Mucosa of descending colon (tissue), 3 donors: ENCODE data around the gene CEP104. TPM values are rescaled to one million over a fixed set of nuclear protein-coding genes. Genes with fewer than 3 reads are reported as not detected.
"Not testable (repeated sequence)": the region's sequence is repeated elsewhere in the genome, so short reads cannot be mapped to it uniquely, and the experiment has no call there.

Experiments
- ATAC-seq: fragments of 200-7000 bp; cut with Tn5 transposase; one replicate; pipeline ENCODE4 v1.9.1; 2020; ENCODE audit warnings: mild to moderate bottlenecking, moderate library complexity
- DNase-seq, 3 donors: peaks; one replicate each; pipeline ENCODE4 v3.0.0-alpha.2; 2020
- H3K36me3 ChIP-seq: fragments of 200-600 bp; one replicate; pipeline ENCODE4 v1.8.0; 2021; ENCODE audit warnings: low read depth, mild to moderate bottlenecking
- H3K4me1 ChIP-seq: fragments of 200-600 bp; one replicate; pipeline ENCODE4 v1.8.0; 2021; ENCODE audit warnings: low read depth, mild to moderate bottlenecking
- H3K4me3 ChIP-seq: fragments of 200-600 bp; one replicate; pipeline ENCODE4 v1.8.0; 2021; ENCODE audit warnings: mild to moderate bottlenecking
- H3K9me3 ChIP-seq: fragments of 200-600 bp; one replicate; pipeline ENCODE4 v1.8.0; 2021; ENCODE audit warnings: mild to moderate bottlenecking
- CTCF ChIP-seq: fragments of 200-600 bp; IDR thresholded peaks from one replicate; pipeline ENCODE4 v1.8.0; 2022; ENCODE audit warnings: antibody characterized with exemption, mild to moderate bottlenecking
- intact Hi-C, 2 donors: fragments of 100-400 bp; cut with DNase I in 1 of 2; cut with micrococcal nuclease in 1 of 2; formaldehyde crosslinking; loops; one replicate each; pipeline versions ENCODE4 v1.11.0 to v1.11.1; 2022; cut with DNase I, micrococcal nuclease
- total RNA-seq, 3 donors: library from RNA; stranded (reverse); fragmentation: NEBNext Ultra II Directional in 2 of 3; extraction: Animal tissue kit (Norgen Biotek cat#: 25700) in 2 of 3; gene quantifications; one replicate each; pipeline versions ENCODE4 v1.2.1 to v1.2.4, GENCODE V29; 2021 to 2023
- donor health status: DM: no; HTN: no; CAD: no; lungs with moderate emphysema.
- donor health status: DM: no; HTN: no; CAD: no.
- donor health status: DM: no; HTN: yes; CAD: no.

CEP104 gene
- total RNA-seq, 3 donors from 2014 or later: 33.4 to 62.0 (median 36.1) TPM

- Histone ChIP-seq H3K36me3 (no peaks in the 10 kb centered on the region), H3K4me3 (no peak overlapping the region), H3K9me3 (no peaks in the 10 kb centered on the region), H3K4me1 (no peaks in the 10 kb centered on the region)
- ATAC-seq (peak; percentile 22), DNase-seq (no peak)
- intact Hi-C loops: no loop called here
- TF ChIP-seq CTCF: no peak
Observed at GRCh38 chr1:3809680-3810079, 47.3 kb downstream of the CEP104 start.

GRCh38 chr1:3807769-3808168 lies 49.2 kb downstream of the CEP104 start:
- Histone ChIP-seq H3K9me3 (no peaks in the 10 kb centered on the region), H3K4me1 (no peaks in the 10 kb centered on the region), H3K36me3 (no peaks in the 10 kb centered on the region), H3K4me3 (no peak overlapping the region)
- ATAC-seq (no peak), DNase-seq (no peak)
- intact Hi-C loops: no loop called here
- no peak for TF ChIP-seq CTCF

- Histone ChIP-seq H3K36me3 (no peaks in the 10 kb centered on the region), H3K4me3 (no peak overlapping the region), H3K4me1 (no peaks in the 10 kb centered on the region), H3K9me3 (no peaks in the 10 kb centered on the region)
- TF ChIP-seq CTCF: no peak
- ATAC-seq (no peak), DNase-seq (peak in 1 of 3 donors; percentile 32)
- intact Hi-C loops: no loop called here
Observed at GRCh38 chr1:3805038-3805437, 52.0 kb downstream of the CEP104 start.

GRCh38 chr1:3804627-3804944 lies 52.4 kb downstream of the CEP104 start:
- intact Hi-C loops, DNase-seq, H3K36me3 ChIP-seq, H3K9me3 ChIP-seq, ATAC-seq, H3K4me1 ChIP-seq, H3K4me3 ChIP-seq: not testable (repeated sequence)

GRCh38 chr1:3803905-3804626 lies 52.9 kb downstream of the CEP104 start:
- Histone ChIP-seq H3K36me3 (no peaks in the 10 kb centered on the region), H3K9me3 (no peaks in the 10 kb centered on the region), H3K4me3 (no peak overlapping the region), H3K4me1 (no peaks in the 10 kb centered on the region)
- no peak for ATAC-seq
- TF ChIP-seq CTCF: no peak
- DNase-seq: peak in 1 of 3 donors; percentile 6
- intact Hi-C loops: no loop called here

- ATAC-seq, H3K36me3 ChIP-seq, H3K9me3 ChIP-seq, H3K4me1 ChIP-seq, H3K4me3 ChIP-seq, intact Hi-C loops, DNase-seq: not testable (repeated sequence)
Observed at GRCh38 chr1:3800795-3801194, 56.2 kb downstream of the CEP104 start.
